Aorta (tissue), 5 donors: ENCODE data around the gene LGALS7. TPM values are rescaled to one million over a fixed set of nuclear protein-coding genes. Genes with fewer than 3 reads are reported as not detected.

Experiments used
- ATAC-seq: fragments of 200-7000 bp; cut with Tn5 transposase; one replicate; pipeline ENCODE4 v1.9.1; 2022; ENCODE audit warnings: moderate library complexity; ENCODE audit not compliant: low FRiP score
- DNase-seq, 2 donors: peaks; one replicate each; pipeline ENCODE4 v3.0.0-alpha.2; 2020
- H3K27ac ChIP-seq, 2 donors: one replicate each; pipeline ENCODE4 v1.5.1; 2013; ENCODE audit warnings: low read length in 2 of 2, mild to moderate bottlenecking in 2 of 2, moderate library complexity in 2 of 2, control low read depth in 1 of 2, inconsistent platforms in 1 of 2, low read depth in 1 of 2
- H3K27me3 ChIP-seq, 2 donors: one replicate each; pipeline ENCODE4 v1.6.1; 2013; ENCODE audit warnings: control low read depth in 1 of 2, low read length in 1 of 2, mild to moderate bottlenecking in 1 of 2, moderate library complexity in 1 of 2; ENCODE audit not compliant: insufficient read depth in 2 of 2, control insufficient read depth in 1 of 2
- H3K36me3 ChIP-seq, 2 donors: one replicate each; pipeline ENCODE4 v1.6.1; 2013; ENCODE audit warnings: control low read depth in 1 of 2, low read length in 1 of 2, mild to moderate bottlenecking in 1 of 2; ENCODE audit not compliant: insufficient read depth in 2 of 2, control insufficient read depth in 1 of 2
- H3K4me1 ChIP-seq, 2 donors: one replicate each; pipeline ENCODE4 v1.6.1; 2013; ENCODE audit warnings: low read length in 2 of 2, control low read depth in 1 of 2, mild to moderate bottlenecking in 1 of 2, moderate library complexity in 1 of 2; ENCODE audit not compliant: insufficient read depth in 2 of 2, control insufficient read depth in 1 of 2
- H3K4me3 ChIP-seq, 2 donors: one replicate each; pipeline ENCODE4 v1.5.1; 2013; ENCODE audit warnings: low read length in 2 of 2, control low read depth in 1 of 2, mild to moderate bottlenecking in 1 of 2
- H3K9me3 ChIP-seq: one replicate; pipeline ENCODE4 v1.6.1; 2013; ENCODE audit warnings: mild to moderate bottlenecking, low read length; ENCODE audit not compliant: control insufficient read depth
- WGBS, 2 donors: extraction: QIAGEN DNeasy Blood & Tissue Kit; methylation state at CpG; one replicate each; pipeline ENCODE4 v1.1.7; 2013; 5-methylcytosine and 5-hydroxymethylcytosine counted together
- intact Hi-C, 2 donors: fragments of 100-400 bp; cut with DNase I; formaldehyde crosslinking; loops; one replicate each; pipeline versions ENCODE4 v1.14.2 to v1.15.0; 2022
- polyA plus RNA-seq, 2 donors: library from polyadenylated mRNA; stranded (reverse); fragments of 200-250 nt; gene quantifications; one replicate each; pipeline ENCODE4 v1.2.3, GENCODE V29; 2013
- total RNA-seq, 2 donors: library from RNA; stranded (reverse); fragmentation: NEBNext Ultra II Directional; extraction: Animal tissue kit (Norgen Biotek cat#: 25700); gene quantifications; one replicate each; pipeline ENCODE4 v1.2.1, GENCODE V29; 2021
- donor health status: healthy with polysubstance abuse.
- donor health status: Bipolar disorder and iron deficiency.
- donor health status: DM: no; HTN: no; CAD: no.
- donor health status: DM: no; HTN: no; CAD: no.
- donor health status: DM: yes; HTN: yes; CAD: no.

Gene LGALS7
- total and polyA plus RNA-seq, 4 donors = not detected

DNA sequence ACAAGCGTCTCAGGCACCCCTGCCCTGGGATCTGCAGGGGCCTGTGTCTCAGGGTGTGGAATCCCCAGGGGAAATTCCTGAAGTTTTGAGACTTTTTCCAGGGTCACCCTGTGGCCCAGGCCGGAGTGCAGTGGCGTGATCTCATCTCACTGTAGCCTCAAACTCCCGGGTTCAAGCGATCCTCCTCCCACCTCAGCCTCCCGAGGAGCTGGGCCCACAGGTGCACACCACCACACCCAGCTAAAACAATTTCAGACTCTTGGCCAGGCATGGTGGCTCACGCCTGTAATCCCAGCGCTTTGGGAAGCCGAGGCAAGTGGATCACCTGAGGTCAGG is 33.1 kb downstream of the LGALS7 start:
- H3K36me3 ChIP-seq = no peaks in the 10 kb centered on the region
- H3K27ac ChIP-seq = no peak overlapping the region
- WGBS, 2 donors = 93 to 96% methylated on average over 9 of the region's 9 CpGs
- H3K9me3 ChIP-seq = no peaks in the 10 kb centered on the region
- no peaks in the 10 kb centered on the region for H3K4me1 ChIP-seq
- H3K27me3 ChIP-seq = no peaks in the 10 kb centered on the region
- DNase-seq (peak in 1 of 2 donors; percentile 18), ATAC-seq (no peak)
- intact Hi-C loops = no loop called here
- H3K4me3 ChIP-seq = no peak overlapping the region

DNA sequence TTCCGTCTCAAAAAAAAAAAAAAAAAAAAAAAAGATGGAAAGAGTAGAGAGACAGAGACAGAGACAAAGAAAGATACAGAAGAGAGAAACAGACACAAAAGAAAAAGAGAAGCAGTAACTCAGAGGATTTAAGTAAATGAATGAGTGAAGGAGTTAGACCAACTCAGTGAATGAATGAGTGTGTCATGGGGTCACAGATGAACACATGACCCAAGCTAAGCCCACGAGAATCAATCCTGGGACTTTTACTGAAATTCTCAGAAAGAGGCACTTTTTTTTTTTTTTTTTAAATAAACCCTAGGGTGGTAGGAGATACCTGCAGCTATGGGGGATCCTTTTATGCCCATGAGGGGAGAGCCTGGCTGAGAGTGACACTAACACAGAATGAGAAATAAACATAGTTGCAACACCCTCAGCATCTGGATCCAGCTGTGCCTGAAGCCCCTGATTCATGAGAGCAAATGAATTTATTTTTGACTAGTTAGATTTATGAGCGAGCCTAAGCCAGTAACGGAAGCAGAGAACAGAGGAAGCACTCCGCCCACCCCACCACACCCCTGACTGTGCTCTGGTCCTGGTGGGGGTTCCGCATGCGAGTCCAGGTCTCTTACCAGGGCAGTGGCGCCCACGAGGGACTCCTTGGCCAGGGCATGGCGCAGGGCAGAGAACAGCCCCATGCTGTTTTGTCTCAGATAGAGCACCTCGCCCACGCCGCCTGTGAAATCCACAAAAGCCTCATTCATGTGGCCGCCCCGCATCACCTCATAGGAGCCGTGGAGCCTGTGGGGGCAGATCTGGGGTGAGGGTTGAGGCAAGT is 33.7 kb downstream of the LGALS7 start:
- WGBS, 2 donors = 87 to 91% methylated on average over 16 of the region's 16 CpGs
- no peaks in the 10 kb centered on the region for H3K4me1 ChIP-seq
- intact Hi-C loops = loop anchor here in 1 of 2 donors (10.0 kb wide), 1 partner anchor 345 kb away; no protein-coding TSS in a partner anchor
- no peak overlapping the region for H3K27ac ChIP-seq
- no peaks in the 10 kb centered on the region for H3K27me3 ChIP-seq
- H3K4me3 ChIP-seq = no peak overlapping the region
- no peak for ATAC-seq
- peak in 1 of 2 donors; percentile 21 for DNase-seq
- no peaks in the 10 kb centered on the region for H3K36me3 ChIP-seq
- no peaks in the 10 kb centered on the region for H3K9me3 ChIP-seq

DNA sequence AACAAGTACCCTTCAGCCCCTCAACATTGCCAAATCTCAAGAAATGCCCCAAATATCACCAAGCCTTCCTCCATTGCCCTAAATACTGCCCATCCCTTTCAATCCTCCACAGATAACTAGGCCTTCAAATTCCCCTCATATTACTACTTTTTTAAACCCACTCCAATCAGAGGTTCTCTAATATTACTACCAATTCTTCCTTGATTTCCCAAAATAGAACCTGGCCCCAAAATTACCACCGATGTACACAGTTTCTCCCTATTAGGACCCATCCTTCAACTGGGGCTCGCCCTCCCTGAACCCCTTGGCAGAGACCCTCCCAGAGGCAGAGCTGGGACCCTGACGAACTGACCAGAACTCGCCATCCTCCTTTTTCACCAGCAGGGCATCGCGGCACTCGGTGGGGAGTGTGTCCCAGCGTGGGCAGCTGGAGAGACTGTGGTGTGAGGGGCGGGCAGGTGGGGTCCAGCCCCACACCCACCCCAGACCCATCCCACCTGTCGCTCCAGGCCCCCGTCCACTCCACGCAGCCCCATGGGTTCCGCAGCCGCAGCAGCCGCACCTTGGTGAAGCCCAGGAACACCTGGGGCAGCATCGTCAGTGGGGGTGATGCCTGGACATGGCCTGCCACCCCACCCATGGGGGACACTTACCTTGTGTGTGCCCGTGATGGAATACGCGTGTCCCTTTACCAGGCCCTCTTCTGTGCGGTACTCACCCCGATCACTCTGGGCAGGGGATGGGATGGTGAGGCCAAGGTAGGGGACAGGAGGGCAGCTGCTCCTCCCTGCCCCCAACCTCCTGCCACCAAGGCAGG is 35.2 kb downstream of the LGALS7 start:
- DNase-seq (peak in 1 of 2 donors; percentile 47), ATAC-seq (no peak)
- intact Hi-C loops = loop anchor here in 1 of 2 donors (10.0 kb wide), 1 partner anchor 343 kb away; no protein-coding TSS in a partner anchor
- H3K9me3 ChIP-seq = no peaks in the 10 kb centered on the region
- 96 to 97% methylated on average over 21 of the region's 21 CpGs for WGBS, 2 donors
- no peaks in the 10 kb centered on the region for H3K36me3 ChIP-seq
- no peaks in the 10 kb centered on the region for H3K27me3 ChIP-seq
- H3K4me1 ChIP-seq = no peaks in the 10 kb centered on the region
- no peak overlapping the region for H3K4me3 ChIP-seq
- H3K27ac ChIP-seq = no peak overlapping the region

GRCh38 chr19:38737281-38737865 is 35.9 kb downstream of the LGALS7 start:
- no peaks in the 10 kb centered on the region for H3K27me3 ChIP-seq
- no peak overlapping the region for H3K27ac ChIP-seq
- 57 to 72% methylated on average over 20 to 22 of the region's 22 CpGs for WGBS, 2 donors
- H3K36me3 ChIP-seq = no peaks in the 10 kb centered on the region
- intact Hi-C loops = loop anchor here in 1 of 2 donors (10.0 kb wide), 1 partner anchor 343 kb away; no protein-coding TSS in a partner anchor
- ATAC-seq (no peak), DNase-seq (peak in 1 of 2 donors; percentile 27)
- no peak overlapping the region for H3K4me3 ChIP-seq
- H3K4me1 ChIP-seq = no peaks in the 10 kb centered on the region
- H3K9me3 ChIP-seq = no peaks in the 10 kb centered on the region

- 13% methylated on average over 31 to 36 of the region's 36 CpGs for WGBS, 2 donors
- Histone ChIP-seq H3K27ac (no peak overlapping the region), H3K9me3 (no peaks in the 10 kb centered on the region), H3K27me3 (no peaks in the 10 kb centered on the region), H3K36me3 (no peaks in the 10 kb centered on the region), H3K4me3 (no peak overlapping the region), H3K4me1 (no peaks in the 10 kb centered on the region)
- ATAC-seq = no peak
- peak in 1 of 2 donors; percentile 88 for DNase-seq
- intact Hi-C loops = loop anchor here in 1 of 2 donors (10.0 kb wide), 1 partner anchor 342 kb away; no protein-coding TSS in a partner anchor
Observed at GRCh38 chr19:38736413-38737280, 36.7 kb downstream of the LGALS7 start.

GRCh38 chr19:38736036-38736412 is 37.3 kb downstream of the LGALS7 start:
- Histone ChIP-seq H3K9me3 (no peaks in the 10 kb centered on the region), H3K36me3 (peaks cover 0 to 2% of the 10 kb centered on the region in 2 donors), H3K4me3 (no peak overlapping the region), H3K27ac (no peak overlapping the region), H3K27me3 (no peaks in the 10 kb centered on the region), H3K4me1 (no peaks in the 10 kb centered on the region)
- DNase-seq = peak; percentile 68 to 89
- intact Hi-C loops = loop anchor here in 1 of 2 donors (10.0 kb wide), 1 partner anchor 341 kb away; no protein-coding TSS in a partner anchor
- 2% methylated on average over 36 to 42 of the region's 42 CpGs for WGBS, 2 donors
- ATAC-seq = peak; percentile 3

DNA sequence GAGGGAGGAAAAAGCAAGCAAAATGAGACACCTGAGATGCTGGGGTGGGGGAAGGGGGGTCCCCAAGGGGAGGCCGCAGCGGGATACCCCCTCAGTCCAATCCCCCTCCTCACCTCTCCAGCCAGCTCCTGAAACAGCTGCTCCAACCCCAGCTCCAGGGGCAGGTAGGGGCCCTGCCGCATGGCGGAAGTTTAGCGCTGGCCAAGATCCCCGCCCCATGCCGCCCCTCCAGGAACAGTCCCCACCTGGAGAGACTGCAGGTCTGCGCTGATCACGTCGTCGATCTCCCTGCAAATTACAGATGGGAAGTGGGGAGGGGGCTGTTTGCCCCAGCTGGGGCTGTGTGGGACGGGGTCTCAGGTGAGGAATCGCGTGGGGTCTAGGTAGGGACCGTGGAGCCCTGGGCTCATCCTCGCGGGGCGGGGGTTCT is 38.0 kb downstream of the LGALS7 start:
- intact Hi-C loops = loop anchor here in 1 of 2 donors (10.0 kb wide), 1 partner anchor 340 kb away; no protein-coding TSS in a partner anchor
- 23 to 28% methylated on average over 18 of the region's 18 CpGs for WGBS, 2 donors
- H3K27me3 ChIP-seq = no peaks in the 10 kb centered on the region
- no peaks in the 10 kb centered on the region for H3K9me3 ChIP-seq
- H3K36me3 ChIP-seq = peaks cover 0 to 8% of the 10 kb centered on the region in 2 donors
- H3K4me3 ChIP-seq = no peak overlapping the region
- ATAC-seq (peak; percentile 9), DNase-seq (peak; percentile 41 to 77)
- H3K4me1 ChIP-seq = no peaks in the 10 kb centered on the region
- H3K27ac ChIP-seq = peak overlapping the region in 1 of 2 donors; percentile 6
